ENCODE results near the gene CNIH4.
"Not testable (repeated sequence)": the region's sequence is repeated elsewhere in the genome, so short reads cannot be mapped to it uniquely, and the experiment has no call there.

Gene CNIH4

DNA sequence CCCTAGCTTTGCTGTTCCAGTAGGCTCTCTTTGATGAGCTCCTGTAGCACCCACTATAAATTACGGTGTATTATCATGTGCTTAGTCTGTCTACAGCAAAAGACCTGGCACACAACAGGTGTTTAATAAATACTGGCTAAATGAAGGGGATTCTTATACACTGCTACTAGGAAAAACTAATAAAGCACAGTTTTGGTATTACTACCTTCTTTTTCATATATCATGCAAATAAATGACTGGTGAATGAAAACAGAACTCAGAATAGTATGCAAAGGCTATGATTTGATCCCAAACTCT is 51.6 kb downstream of the CNIH4 start:
- Histone ChIP-seq H3K36me3 (ENCODE audit: control insufficient read depth, insufficient read depth, low read length) (peaks cover 10% of the 10 kb centered on the region), H3K4me3 (replicated peaks; ENCODE audit: low read depth, low read length) (no peak overlapping the region), H3K27me3 (replicated peaks; ENCODE audit: control insufficient read depth, insufficient read depth, low read length) (no peaks in the 10 kb centered on the region)
- TF ChIP-seq, protein P1, sequence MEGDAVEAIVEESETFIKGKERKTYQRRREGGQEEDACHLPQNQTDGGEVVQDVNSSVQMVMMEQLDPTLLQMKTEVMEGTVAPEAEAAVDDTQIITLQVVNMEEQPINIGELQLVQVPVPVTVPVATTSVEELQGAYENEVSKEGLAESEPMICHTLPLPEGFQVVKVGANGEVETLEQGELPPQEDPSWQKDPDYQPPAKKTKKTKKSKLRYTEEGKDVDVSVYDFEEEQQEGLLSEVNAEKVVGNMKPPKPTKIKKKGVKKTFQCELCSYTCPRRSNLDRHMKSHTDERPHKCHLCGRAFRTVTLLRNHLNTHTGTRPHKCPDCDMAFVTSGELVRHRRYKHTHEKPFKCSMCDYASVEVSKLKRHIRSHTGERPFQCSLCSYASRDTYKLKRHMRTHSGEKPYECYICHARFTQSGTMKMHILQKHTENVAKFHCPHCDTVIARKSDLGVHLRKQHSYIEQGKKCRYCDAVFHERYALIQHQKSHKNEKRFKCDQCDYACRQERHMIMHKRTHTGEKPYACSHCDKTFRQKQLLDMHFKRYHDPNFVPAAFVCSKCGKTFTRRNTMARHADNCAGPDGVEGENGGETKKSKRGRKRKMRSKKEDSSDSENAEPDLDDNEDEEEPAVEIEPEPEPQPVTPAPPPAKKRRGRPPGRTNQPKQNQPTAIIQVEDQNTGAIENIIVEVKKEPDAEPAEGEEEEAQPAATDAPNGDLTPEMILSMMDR (IDR thresholded peaks at IDR 0.05; ENCODE audit: insufficient read depth, low read length, poor library complexity, severe bottlenecking): no peak
- no peak for DNase-seq (ENCODE audit: extremely low read depth, insufficient read length)

DNA sequence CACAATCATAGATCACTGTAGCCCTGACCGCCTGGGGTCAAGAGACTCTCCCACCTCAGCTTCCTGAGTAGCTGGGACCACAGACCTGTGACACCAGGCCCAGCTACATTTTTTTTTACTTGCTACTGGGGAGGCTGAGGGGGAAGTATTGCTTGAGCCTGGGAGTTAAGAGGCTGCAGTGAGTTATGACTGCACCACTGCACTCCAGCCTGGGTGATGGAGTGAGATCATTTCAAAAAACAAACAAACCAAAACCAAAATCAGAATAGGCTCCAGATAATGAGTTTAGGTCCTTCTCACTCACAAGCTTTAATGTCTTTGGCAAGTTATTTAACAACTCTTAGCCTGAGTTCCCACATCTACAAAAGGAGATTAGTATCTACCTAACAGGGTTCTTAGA is 55.1 kb downstream of the CNIH4 start:
- TF ChIP-seq, protein P1 (IDR thresholded peaks at IDR 0.05; ENCODE audit: insufficient read depth, low read length, poor library complexity, severe bottlenecking): no peak
- peaks cover 2% of the 10 kb centered on the region for H3K36me3 ChIP-seq (ENCODE audit: control insufficient read depth, insufficient read depth, low read length)
- H3K27me3 ChIP-seq (replicated peaks; ENCODE audit: control insufficient read depth, insufficient read depth, low read length): no peaks in the 10 kb centered on the region
- no peak for DNase-seq (ENCODE audit: extremely low read depth, insufficient read length)
- H3K4me3 ChIP-seq (replicated peaks; ENCODE audit: low read depth, low read length): no peak overlapping the region

DNA sequence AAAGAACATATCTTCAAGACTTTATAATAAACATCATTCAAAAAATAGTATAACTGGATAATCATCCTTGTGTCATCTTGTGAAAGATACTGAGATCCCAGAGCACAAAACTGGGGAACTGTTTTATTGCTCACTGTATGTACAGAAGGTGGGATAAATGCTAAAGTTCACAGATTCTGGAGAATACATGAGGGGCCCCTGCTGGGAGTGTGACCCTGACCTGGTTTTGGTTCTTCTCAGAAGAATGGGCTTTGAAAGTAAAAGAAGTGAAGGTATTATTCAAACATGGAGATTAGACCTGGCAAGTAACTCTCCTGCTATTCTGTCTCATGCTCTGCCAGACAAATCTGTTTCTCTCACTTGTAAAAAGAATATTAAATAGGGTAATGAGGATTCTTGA is 63.4 kb downstream of the CNIH4 start:
- Histone ChIP-seq H3K27me3 (replicated peaks; ENCODE audit: control insufficient read depth, insufficient read depth, low read length) (no peaks in the 10 kb centered on the region), H3K4me3 (replicated peaks; ENCODE audit: low read depth, low read length) (no peak overlapping the region), H3K36me3 (ENCODE audit: control insufficient read depth, insufficient read depth, low read length) (peaks cover 18% of the 10 kb centered on the region)
- TF ChIP-seq, protein P1 (IDR thresholded peaks at IDR 0.05; ENCODE audit: insufficient read depth, low read length, poor library complexity, severe bottlenecking): no peak
- DNase-seq (ENCODE audit: extremely low read depth, insufficient read length): no peak

DNA sequence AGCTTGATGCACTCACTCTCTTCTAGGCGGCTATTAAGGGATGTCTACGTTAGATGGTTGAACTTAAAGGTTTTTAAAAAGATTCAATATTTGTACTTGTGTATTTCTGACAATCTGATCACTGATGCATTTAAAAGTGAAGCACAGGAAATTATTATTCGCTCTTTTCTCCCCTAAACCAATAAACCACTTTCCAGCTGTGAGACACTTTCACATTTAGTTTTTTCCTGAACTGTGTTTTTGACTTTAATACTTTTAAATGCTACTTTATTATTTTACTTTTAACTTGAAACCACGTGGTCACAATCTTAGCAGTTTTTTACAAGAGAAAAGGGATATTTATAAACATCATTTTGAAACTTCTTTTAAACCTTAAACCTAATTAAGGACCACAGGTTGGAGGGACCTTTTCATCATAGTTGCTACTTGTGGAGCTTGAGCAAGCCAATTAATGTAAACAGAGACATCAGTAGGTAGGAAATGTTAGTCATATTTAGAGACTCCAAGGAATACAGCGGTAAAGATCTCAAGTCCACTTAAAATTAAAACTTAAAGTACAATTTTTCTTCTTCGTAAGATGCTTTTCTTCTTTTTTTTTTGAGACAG is 68.7 kb downstream of the CNIH4 start:
- no peak for DNase-seq (ENCODE audit: extremely low read depth, insufficient read length)
- H3K4me3 ChIP-seq (replicated peaks; ENCODE audit: low read depth, low read length): no peak overlapping the region
- H3K27me3 ChIP-seq (replicated peaks; ENCODE audit: control insufficient read depth, insufficient read depth, low read length): no peaks in the 10 kb centered on the region
- H3K36me3 ChIP-seq (ENCODE audit: control insufficient read depth, insufficient read depth, low read length): peaks cover 11% of the 10 kb centered on the region
- TF ChIP-seq, protein P1 (IDR thresholded peaks at IDR 0.05; ENCODE audit: insufficient read depth, low read length, poor library complexity, severe bottlenecking): no peak

DNA sequence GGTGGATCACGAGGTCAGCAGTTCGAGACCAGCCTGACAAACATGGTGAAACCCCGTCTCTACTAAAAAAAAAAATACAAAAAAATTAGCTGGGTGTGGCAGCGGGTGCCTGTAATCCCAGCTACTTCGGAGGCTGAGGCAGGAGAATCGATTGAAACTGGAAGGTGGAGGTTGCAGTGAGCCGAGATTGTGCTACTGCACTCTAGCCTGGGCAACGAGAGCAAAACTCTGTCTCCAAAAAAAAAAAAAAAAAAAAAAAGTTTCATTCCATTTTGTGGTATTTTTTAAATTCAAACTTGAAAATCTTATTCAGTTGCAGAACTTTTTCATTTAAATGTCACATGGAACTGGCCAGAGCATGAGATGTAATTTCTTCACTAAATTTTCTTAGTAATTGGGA is 70.2 kb downstream of the CNIH4 start:
- not testable (repeated sequence) for H3K36me3 ChIP-seq (ENCODE audit: control insufficient read depth, insufficient read depth, low read length); DNase-seq (ENCODE audit: extremely low read depth, insufficient read length); H3K4me3 ChIP-seq (replicated peaks; ENCODE audit: low read depth, low read length); H3K27me3 ChIP-seq (replicated peaks; ENCODE audit: control insufficient read depth, insufficient read depth, low read length)

DNA sequence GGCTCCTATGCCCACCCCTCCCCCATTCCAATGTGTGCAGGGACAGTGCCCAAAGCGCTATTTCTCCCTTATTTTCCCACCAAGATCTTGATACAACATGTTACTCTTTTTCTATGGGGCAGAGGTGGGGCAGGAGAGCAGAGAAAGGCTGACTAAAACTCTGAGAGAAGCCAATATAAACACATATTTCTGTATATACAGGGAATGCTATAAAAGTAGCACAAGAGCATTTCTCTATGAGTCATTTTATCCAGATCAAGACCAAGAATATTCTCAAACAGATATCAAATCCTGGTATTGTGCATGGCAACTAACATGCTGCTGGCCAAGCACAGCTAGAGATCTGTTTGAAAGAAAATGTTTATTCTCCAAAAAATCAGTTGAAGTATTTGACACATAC is 70.7 kb downstream of the CNIH4 start:
- no peaks in the 10 kb centered on the region for H3K27me3 ChIP-seq (replicated peaks; ENCODE audit: control insufficient read depth, insufficient read depth, low read length)
- no peak for DNase-seq (ENCODE audit: extremely low read depth, insufficient read length)
- peaks cover 3% of the 10 kb centered on the region for H3K36me3 ChIP-seq (ENCODE audit: control insufficient read depth, insufficient read depth, low read length)
- TF ChIP-seq, protein P1 (IDR thresholded peaks at IDR 0.05; ENCODE audit: insufficient read depth, low read length, poor library complexity, severe bottlenecking): no peak
- no peak overlapping the region for H3K4me3 ChIP-seq (replicated peaks; ENCODE audit: low read depth, low read length)

DNA sequence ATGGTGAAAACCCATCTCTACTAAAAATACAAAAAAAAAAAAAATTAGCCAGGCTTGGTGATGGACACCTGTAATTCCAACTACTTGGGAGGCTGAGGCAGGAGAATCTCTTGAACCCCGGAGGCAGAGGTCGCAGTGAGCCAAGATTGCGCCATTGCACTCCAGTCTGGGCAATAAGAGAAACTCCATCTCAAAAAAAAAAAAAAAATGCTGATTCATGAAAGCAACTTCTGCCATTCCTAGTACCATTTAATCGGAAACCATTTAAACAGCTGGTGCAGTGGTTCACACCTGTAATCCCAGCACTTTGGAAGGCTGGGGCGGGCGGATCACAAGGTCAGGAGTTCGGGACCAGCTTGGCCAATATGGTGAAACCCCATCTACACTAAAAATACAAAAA is 72.0 kb downstream of the CNIH4 start:
- not testable (repeated sequence) for H3K4me3 ChIP-seq (replicated peaks; ENCODE audit: low read depth, low read length); H3K36me3 ChIP-seq (ENCODE audit: control insufficient read depth, insufficient read depth, low read length); DNase-seq (ENCODE audit: extremely low read depth, insufficient read length); H3K27me3 ChIP-seq (replicated peaks; ENCODE audit: control insufficient read depth, insufficient read depth, low read length)

Measured in GM06990 (cell line).